Measurements from ENCODE around the gene SLC26A6.

Gene SLC26A6

GRCh38 chr3:48662145-48662752 lies 27.0 kb upstream of the SLC26A6 start:
- DNase-seq (ENCODE audit: low spot score) (no peak), FAIRE-seq (no peak)

GRCh38 chr3:48661501-48662144 lies 26.4 kb upstream of the SLC26A6 start:
- DNase-seq (ENCODE audit: low spot score) (no peak), FAIRE-seq (no peak)

- DNase-seq (ENCODE audit: low spot score), result no peak
- no peak for FAIRE-seq
Observed at GRCh38 chr3:48660800-48661400, 25.6 kb upstream of the SLC26A6 start.

- FAIRE-seq (no peak), DNase-seq (ENCODE audit: low spot score) (no peak)
Observed at GRCh38 chr3:48656841-48657281, 21.6 kb upstream of the SLC26A6 start.

- no peak for FAIRE-seq
- DNase-seq (ENCODE audit: low spot score), result peak; percentile 20
Observed at GRCh38 chr3:48656061-48656840, 21.0 kb upstream of the SLC26A6 start.

- FAIRE-seq, result no peak
- DNase-seq (ENCODE audit: low spot score), result no peak
Observed at GRCh38 chr3:48655606-48656005, 20.3 kb upstream of the SLC26A6 start.

- no peak for FAIRE-seq
- no peak for DNase-seq (ENCODE audit: low spot score)
Observed at GRCh38 chr3:48655063-48655462, 19.8 kb upstream of the SLC26A6 start.

GRCh38 chr3:48652923-48653715 lies 17.9 kb upstream of the SLC26A6 start:
- FAIRE-seq (no peak), DNase-seq (ENCODE audit: low spot score) (no peak)

GRCh38 chr3:48651771-48652170 lies 16.5 kb upstream of the SLC26A6 start:
- DNase-seq (ENCODE audit: low spot score) (no peak), FAIRE-seq (no peak)

GRCh38 chr3:48650723-48651122 lies 15.5 kb upstream of the SLC26A6 start:
- FAIRE-seq (no peak), DNase-seq (ENCODE audit: low spot score) (no peak)

GRCh38 chr3:48648188-48648850 lies 13.1 kb upstream of the SLC26A6 start:
- DNase-seq (ENCODE audit: low spot score) (no peak), FAIRE-seq (no peak)

GRCh38 chr3:48647714-48648113 lies 12.5 kb upstream of the SLC26A6 start:
- FAIRE-seq (no peak), DNase-seq (ENCODE audit: low spot score) (no peak)

- DNase-seq (ENCODE audit: low spot score), result no peak
- FAIRE-seq, result no peak
Observed at GRCh38 chr3:48644898-48645760, 9.9 kb upstream of the SLC26A6 start.

GRCh38 chr3:48642605-48643004 lies 7.3 kb upstream of the SLC26A6 start:
- no peak for DNase-seq (ENCODE audit: low spot score)
- no peak for FAIRE-seq

- no peak for FAIRE-seq
- no peak for DNase-seq (ENCODE audit: low spot score)
Observed at GRCh38 chr3:48641396-48641795, 6.1 kb upstream of the SLC26A6 start.

GRCh38 chr3:48639944-48640606 lies 4.8 kb upstream of the SLC26A6 start:
- no peak for DNase-seq (ENCODE audit: low spot score)
- FAIRE-seq, result no peak

- DNase-seq (ENCODE audit: low spot score), result no peak
- FAIRE-seq, result no peak
Observed at GRCh38 chr3:48637305-48637704, 2.0 kb upstream of the SLC26A6 start.

- FAIRE-seq (no peak), DNase-seq (ENCODE audit: low spot score) (no peak)
Observed at GRCh38 chr3:48636149-48636655, 941 bp upstream of the SLC26A6 start.

GRCh38 chr3:48634661-48635221 lies 520 bp downstream of the SLC26A6 start:
- DNase-seq (ENCODE audit: low spot score) (peak; percentile 49), FAIRE-seq (no peak)

All from RCC 7860 (cell line).